Measurements from ENCODE around the gene HSPB1.

- TF ChIP-seq CTCF (IDR thresholded peaks at IDR 0.05) (no peak), POLR2A (IDR thresholded peaks at IDR 0.05) (no peak), POLR2AphosphoS5 (IDR thresholded peaks at IDR 0.05) (no peak)
Measured at GRCh38 chr7:76330673-76331072, 28.2 kb downstream of the HSPB1 start.

Data from breast epithelium (tissue), 3 donors.